Peyer's patch (tissue), 4 donors: ENCODE data around the gene RBM18.

Experiments used
- CTCF ChIP-seq, 6 experiments: fragments of 450-650 bp in 4 of 6; fragments of 200-600 bp in 2 of 6; sonication (generic) in 1 of 6; IDR thresholded peaks; one replicate each; pipeline ENCODE4 v1.5.1; 2017 to 2019; ENCODE audit warnings: antibody characterized with exemption in 6 of 6, mild to moderate bottlenecking in 3 of 6, moderate library complexity in 1 of 6
- POLR2A ChIP-seq, 2 donors: fragments of 450-650 bp; IDR thresholded peaks; one replicate each; pipeline ENCODE4 v1.5.1; 2017; ENCODE audit warnings: antibody characterized with exemption in 2 of 2, mild to moderate bottlenecking in 2 of 2, moderate library complexity in 2 of 2

GRCh38 chr9:122276096-122276495 is 11.5 kb upstream of the RBM18 start:
- TF ChIP-seq POLR2A (IDR thresholded peaks at IDR 0.05) (no peak), CTCF (IDR thresholded peaks at IDR 0.05) (no peak)
